ENCODE results near the gene PCSK7. TPM values are rescaled to one million over a fixed set of nuclear protein-coding genes. Genes with fewer than 3 reads are reported as not detected.

Gene PCSK7
- total and polyA plus RNA-seq, 2 of the 8 experiments (the other 6 are each of a cell fraction or from before 2014, with no cell fraction given), result 23.4 to 38.5 TPM

DNA sequence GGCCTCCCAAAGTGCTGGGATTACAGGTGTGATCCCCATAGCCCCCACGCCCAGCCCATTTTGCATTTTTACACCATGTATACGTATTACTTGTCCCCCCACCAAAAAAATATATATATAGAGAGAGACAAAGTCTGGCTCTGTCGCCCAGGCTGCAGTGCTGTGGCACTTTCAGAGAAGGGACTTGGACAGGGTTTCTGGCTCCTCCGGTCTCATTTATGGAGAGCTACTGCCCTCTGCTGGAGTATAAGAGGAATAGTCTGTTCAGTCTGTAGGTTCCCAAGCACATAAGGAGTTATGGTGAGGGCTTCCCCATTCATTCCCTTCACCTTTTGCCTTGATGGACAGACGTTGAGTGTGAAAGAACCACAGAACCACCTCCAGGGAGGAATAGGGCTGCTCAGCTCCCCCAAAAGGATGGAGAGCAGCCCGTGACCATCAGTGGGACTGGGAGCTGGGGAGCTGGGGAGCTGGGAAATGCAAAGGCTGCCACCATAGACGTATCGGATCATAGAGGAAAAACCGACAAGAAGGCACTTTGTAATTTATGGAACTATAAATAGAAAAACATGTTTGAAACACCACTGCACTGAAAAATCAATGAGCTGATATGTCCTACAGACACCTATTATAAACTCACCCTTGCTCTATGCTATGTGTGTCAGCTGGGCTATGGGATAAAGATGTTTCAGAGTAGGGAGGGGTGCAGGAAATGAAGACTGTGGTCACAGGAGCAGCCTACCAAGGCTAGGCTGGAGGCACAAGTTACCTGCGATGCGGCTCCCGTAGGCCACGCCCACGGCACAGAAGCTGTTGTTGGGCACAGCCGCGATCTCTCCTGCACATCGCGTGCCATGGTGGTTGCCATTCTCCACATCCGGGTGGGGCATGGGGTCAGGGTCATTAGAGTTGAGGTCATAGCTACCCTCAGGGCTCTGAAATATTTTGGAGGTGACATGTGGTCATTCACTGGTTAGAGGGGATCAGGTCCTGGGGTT, 5.2 kb downstream of the PCSK7 start (continued):
- no peak for TF ChIP-seq YY1 (IDR thresholded peaks at IDR 0.05; ENCODE audit: low read depth, low read length)
- TF ChIP-seq CBX8 (IDR thresholded peaks at IDR 0.05; ENCODE audit: borderline replicate concordance, low read depth, low read length), result no peak

All from H1 (cell line).